Retinal pigment epithelial cell (primary cell): Measurements from ENCODE around the gene CCKAR.

Experiments
- DNase-seq: peaks from one replicate; pipeline ENCODE4 v3.0.0-alpha.2; 2010; ENCODE audit warnings: low read depth
- H3K4me3 ChIP-seq: 2 replicates; pipeline ENCODE4 v1.5.1; 2011; ENCODE audit warnings: mild to moderate bottlenecking, low read length, control low read depth, moderate library complexity
- TF ChIP-seq, protein P1 (sequence below): conservative IDR thresholded peaks from 2 replicates; pipeline ENCODE4 v1.5.1; 2011; ENCODE audit warnings: low read depth, low read length, control low read depth, inconsistent platforms

CCKAR gene

DNA sequence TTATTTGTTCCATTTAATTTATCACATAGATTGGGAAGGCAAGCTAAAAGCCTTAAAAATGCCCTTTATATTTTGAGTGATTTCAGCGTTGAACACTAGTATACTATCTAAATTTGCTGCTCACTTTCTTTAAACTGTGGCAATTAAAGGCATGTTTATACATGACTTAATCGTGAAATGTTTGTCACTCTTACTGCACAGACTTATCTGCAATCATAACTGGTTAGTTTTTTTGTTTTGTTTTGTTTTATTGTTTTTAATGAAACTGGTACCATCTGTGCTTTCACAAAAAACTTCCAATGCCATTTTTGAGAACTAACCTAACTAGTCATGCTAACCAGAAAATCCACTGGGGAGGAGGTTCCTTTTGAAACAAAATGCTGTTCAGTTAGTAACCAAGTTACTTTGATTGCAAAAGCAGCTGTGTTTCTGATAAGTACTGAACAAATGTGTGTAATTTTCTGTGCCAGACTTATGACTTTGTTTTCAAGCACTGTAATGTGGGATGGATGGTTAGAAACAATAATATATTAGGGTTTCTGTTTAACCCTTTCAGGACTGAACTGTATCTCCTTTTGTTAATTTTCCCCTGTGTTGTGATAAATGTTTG lies 56.1 kb downstream of the CCKAR start:
- DNase-seq = no peak
- H3K4me3 ChIP-seq = no peak overlapping the region
- TF ChIP-seq, protein P1, sequence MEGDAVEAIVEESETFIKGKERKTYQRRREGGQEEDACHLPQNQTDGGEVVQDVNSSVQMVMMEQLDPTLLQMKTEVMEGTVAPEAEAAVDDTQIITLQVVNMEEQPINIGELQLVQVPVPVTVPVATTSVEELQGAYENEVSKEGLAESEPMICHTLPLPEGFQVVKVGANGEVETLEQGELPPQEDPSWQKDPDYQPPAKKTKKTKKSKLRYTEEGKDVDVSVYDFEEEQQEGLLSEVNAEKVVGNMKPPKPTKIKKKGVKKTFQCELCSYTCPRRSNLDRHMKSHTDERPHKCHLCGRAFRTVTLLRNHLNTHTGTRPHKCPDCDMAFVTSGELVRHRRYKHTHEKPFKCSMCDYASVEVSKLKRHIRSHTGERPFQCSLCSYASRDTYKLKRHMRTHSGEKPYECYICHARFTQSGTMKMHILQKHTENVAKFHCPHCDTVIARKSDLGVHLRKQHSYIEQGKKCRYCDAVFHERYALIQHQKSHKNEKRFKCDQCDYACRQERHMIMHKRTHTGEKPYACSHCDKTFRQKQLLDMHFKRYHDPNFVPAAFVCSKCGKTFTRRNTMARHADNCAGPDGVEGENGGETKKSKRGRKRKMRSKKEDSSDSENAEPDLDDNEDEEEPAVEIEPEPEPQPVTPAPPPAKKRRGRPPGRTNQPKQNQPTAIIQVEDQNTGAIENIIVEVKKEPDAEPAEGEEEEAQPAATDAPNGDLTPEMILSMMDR = no peak

DNA sequence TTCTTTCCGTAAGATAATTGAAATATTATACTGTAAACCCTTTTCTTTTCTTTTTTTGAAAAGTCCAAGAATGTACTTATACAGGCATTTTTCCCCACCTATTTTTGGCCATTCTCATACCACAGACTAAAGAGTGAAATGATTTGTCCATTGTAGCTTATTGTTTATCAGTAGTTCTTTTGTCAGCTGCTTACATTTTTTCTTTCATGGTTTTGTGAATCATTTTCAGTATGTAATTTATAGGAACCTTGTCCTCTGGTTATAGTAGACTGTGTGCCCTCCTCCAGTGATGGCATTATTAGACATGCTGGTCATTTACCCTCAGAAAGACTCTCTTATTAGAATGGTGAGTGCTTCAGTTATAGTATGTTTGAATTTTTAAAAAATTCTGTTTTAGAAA lies 56.7 kb downstream of the CCKAR start:
- DNase-seq = no peak
- H3K4me3 ChIP-seq = no peak overlapping the region
- TF ChIP-seq, protein P1 = no peak

DNA sequence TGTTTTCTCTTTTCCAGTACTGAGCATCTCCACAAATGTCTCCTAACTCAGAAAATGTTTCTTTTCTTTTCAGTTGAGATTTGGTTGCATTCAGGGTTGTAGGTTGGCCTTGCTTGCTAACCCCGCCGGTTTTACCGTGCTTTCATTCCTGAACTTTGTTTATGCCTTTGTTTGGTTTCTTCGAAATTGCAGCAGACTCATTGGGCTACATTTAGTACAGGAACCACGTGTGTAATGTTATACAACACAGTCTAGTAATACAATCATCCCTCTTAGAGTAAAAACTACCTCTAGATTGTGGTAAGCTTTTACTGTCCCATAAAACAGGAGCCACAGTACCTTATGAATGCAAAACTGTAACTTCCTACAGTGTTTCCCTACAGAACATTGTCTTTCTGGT lies 57.9 kb downstream of the CCKAR start:
- DNase-seq = no peak
- TF ChIP-seq, protein P1 = no peak
- H3K4me3 ChIP-seq = no peak overlapping the region

DNA sequence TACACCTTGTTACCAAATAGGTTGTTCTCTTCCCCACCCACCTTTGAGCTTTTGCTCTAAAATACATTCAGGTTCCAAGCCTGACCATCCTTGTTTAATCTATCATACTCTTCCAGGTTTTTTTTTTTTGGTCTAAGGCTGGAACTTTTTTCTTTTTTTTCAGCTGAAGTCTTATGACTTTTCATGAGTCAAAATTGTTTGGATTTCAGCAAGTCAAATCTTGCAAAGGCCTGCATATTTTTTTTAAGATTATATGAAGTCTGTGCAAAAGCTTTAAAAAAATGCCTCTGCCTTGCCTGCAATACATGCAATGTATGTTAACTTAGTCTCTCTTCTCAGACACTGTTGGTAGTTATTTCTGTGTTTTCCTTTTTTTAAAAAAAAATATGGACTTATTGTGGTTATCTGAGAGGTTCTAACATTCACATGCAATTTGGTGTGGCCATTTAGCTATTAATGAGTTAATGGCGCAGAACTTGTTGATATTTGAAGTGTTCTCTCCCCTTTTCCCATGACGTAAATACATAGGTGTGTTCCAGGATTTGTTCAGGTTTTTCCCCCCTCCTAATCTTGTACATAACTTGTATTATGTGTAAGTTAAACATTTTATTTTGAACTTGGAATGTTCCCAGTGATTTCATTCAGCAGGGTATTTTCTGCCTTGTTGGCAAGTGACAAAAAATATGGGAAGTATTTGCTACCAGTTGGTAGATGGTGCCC lies 58.7 kb downstream of the CCKAR start:
- TF ChIP-seq, protein P1 = no peak
- no peak overlapping the region for H3K4me3 ChIP-seq
- DNase-seq = no peak
